Esophagus squamous epithelium (tissue), 4 donors: ENCODE data around the gene LSM3.

Experiments used
- CTCF ChIP-seq, 6 experiments: fragments of 450-650 bp in 4 of 6; fragments of 200-600 bp in 2 of 6; sonication (generic) in 2 of 6; IDR thresholded peaks; one replicate each; pipeline ENCODE4 v1.5.1; 2016 to 2019; ENCODE audit warnings: antibody characterized with exemption in 6 of 6, mild to moderate bottlenecking in 4 of 6, moderate library complexity in 4 of 6
- POLR2A ChIP-seq, 4 donors: fragments of 450-650 bp; IDR thresholded peaks; one replicate each; pipeline ENCODE4 v1.6.1; 2017; ENCODE audit warnings: antibody characterized with exemption in 4 of 4, mild to moderate bottlenecking in 4 of 4, moderate library complexity in 3 of 4

GRCh38 chr3:14150491-14151230 is 28.0 kb upstream of the LSM3 start:
- TF ChIP-seq POLR2A (IDR thresholded peaks at IDR 0.05) (no peak), CTCF (IDR thresholded peaks at IDR 0.05) (no peak)
